Measurements from ENCODE around the gene TMSB10. TPM values are rescaled to one million over a fixed set of nuclear protein-coding genes. Genes with fewer than 3 reads are reported as not detected.
"Not testable (repeated sequence)": the region's sequence is repeated elsewhere in the genome, so short reads cannot be mapped to it uniquely, and the experiment has no call there.

The TMSB10 gene
- total RNA-seq (2014; rRNA removed; shearing (Covaris generic)) = 10,908 and 12,539 TPM in 2 replicates

DNA sequence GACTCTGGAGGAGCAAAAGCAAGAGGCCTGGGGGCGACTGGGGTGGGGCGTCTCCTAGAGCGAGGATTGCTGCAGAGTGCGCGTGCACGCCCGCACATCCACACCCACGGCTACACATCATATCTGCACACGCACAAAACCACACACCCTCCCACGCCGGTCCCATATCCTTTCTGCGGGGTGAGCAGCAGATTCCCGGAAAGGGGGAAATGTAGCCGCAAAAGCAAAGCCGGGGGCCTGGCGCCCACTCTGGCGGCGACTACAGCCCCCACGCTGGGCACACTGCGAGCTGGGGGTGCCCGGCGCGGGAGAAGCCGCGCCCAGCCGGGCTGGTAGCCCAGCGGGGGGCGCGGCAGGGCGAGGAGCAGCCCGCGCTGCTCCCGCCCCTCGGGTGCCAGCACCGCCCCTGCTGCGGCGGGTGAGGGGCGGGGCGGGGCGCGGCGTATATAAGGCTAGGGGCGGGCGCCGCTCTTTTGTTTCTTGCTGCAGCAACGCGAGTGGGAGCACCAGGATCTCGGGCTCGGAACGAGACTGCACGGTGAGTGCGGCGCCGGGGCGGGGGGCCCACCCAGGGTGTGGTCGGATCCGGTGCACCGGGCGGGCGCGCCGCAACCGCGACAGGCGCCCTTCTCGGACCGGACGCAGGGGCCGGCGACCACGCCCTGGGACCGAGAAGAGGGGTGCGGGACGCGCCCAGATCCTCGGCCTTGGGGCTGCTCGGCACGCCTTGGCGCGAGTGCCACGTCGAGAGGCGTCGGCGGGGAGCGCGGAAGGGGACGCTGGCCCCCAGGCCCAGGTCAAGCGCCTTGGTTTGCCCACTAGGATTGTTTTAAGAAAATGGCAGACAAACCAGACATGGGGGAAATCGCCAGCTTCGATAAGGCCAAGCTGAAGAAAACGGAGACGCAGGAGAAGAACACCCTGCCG, at the start of gene TMSB10:
Gene TMSB10, plus strand, starts transcription at position 476 of the 927 bp plus-strand sequence.
- DNase-seq (ENCODE audit: low read depth) = peak; percentile 88

- no peak for DNase-seq (ENCODE audit: low read depth)
Observed at GRCh38 chr2:84855731-84856130, 49.7 kb upstream of the TMSB10 start.

- no peak for DNase-seq (ENCODE audit: low read depth)
Observed at GRCh38 chr2:84856787-84857186, 48.7 kb upstream of the TMSB10 start.

DNA sequence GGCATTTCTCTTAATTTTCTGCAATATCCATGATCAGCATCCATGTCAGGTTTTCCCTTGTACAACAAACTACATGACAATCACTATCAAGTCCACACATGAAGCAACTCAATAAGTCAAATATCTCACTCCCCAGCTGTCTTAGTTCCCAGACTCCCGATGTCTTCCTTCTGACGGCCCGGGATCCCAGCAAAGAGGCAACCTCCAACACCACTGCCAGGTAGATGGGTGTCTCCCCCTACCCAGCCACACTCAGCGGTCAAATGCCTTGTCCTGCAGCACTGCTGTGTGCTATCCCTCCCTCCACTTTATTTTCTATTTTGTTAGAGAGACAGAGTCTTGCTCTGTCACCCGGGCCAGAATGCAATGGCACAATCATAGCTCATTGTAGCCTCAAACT, 47.9 kb upstream of the TMSB10 start:
- DNase-seq (ENCODE audit: low read depth) = no peak

DNA sequence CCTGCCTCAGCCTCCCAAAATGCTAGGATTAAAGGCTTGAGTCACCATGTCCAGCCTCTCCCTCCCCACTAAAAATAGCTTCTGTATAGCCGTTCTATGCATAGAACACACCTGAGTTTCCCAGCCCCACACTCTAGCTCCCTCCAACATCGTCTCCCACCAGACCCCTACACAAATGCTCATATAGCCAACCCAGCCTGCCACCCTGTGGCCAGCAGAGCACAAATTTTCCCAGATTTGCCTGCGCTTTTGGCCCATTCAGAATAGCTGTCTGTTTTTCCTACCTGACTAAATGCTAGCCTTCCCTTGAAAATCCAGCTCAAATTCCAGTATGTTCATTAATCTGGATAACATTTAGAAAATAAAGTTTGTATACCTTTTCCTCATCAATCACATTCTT, 47.3 kb upstream of the TMSB10 start:
- no peak for DNase-seq (ENCODE audit: low read depth)

DNA sequence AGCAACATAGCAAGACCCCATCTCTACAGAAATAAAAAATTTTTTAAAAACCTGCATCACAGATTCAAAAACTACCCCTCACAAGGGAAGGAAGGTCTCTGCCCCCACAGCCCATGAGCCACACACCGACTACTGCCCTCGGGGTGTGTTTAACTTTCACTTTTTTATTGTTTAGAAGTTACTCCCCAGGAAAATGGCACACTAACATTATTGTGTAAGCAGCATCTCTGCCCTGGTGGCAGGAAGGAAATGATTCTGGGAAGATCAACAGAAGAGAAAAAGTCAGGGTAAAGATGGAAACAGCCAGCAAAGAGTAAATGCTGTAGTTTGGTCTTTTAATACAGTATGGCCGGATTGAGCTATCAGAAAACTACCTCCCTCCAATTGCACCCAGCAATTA, 46.5 kb upstream of the TMSB10 start:
- no peak for DNase-seq (ENCODE audit: low read depth)

DNA sequence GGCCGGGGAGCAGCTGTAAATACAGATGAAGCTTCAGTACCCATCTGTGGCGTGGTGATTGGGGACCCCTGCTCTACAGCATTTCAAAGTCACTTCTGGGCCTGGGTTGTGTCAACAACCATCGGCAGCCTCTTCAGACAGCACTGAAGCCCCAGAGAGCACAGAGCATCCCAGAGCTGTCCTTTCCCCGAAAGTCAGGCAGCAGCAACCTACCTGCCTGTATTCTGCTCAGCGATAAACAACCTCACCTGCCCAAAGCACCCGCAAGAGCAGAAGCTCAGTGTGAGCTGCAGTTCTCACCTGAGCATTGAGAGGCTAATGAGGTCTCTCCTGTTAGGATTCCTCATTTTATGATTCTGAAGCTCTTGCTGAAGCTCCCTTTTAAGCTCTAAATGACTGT, 43.9 kb upstream of the TMSB10 start:
- no peak for DNase-seq (ENCODE audit: low read depth)

DNA sequence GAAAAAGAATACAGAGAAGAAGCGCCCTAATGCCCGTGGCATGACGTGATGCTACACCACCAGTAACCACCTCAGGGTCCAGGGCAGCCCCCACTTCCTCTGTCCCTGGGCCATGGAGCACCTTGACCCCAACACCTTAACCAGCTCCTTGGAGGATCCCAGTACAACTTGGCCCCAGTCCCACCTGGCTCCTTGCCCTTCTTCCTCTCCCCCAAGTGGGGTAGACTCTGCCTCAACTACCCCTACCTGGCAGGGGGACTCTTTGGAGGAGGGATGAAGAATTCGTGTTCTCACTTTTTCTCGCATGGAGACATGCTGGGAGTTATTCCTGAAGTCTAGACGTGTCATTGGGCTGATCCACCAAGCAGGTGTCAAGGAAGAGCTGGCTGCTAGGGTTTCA, 43.5 kb upstream of the TMSB10 start:
- DNase-seq (ENCODE audit: low read depth) = no peak

- peak; percentile 47 for DNase-seq (ENCODE audit: low read depth)
Observed at GRCh38 chr2:84865181-84865783, 40.2 kb upstream of the TMSB10 start.

DNA sequence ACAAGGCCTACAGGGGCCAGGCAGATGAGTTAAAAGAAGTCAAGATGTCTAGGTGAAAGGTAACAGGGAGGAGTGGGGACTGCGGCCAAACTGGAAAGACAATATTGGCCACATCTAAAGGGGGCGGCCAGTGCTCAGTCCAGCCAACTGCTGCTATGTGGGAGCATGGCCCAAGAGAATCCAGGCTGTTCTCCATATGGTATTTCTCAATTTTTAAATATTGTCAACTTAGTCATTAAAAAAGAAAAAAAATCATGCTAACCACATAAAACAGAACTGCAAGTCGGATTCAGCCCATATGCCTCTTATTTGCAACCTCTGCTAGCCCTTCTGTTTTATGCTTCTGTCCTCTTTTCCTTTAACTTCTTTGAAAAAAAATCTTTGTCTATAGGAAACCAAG, 39.3 kb upstream of the TMSB10 start:
- DNase-seq (ENCODE audit: low read depth) = no peak

GRCh38 chr2:84868327-84868726, 37.1 kb upstream of the TMSB10 start:
- DNase-seq (ENCODE audit: low read depth) = not testable (repeated sequence)

DNA sequence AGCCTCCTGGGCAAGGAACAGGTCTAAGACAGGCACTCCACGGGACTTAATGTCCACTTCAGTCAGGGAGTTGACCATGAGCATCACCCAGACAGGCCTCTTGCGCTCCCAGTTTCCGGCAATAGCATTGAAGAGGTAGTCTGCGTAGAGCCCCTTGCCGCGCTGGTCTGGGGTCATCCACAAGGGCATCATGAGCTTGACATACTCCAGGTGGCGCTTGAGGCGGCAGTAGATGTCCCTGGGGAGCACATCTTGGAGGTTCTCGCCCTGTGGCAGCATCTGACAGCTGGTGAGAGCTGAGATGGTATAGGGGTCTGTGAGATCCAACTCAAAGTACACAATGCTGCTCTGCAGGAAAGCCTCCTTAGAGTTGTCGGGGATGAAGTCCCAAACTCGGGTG, 35.1 kb upstream of the TMSB10 start:
- DNase-seq (ENCODE audit: low read depth) = no peak

- not testable (repeated sequence) for DNase-seq (ENCODE audit: low read depth)
Observed at GRCh38 chr2:84872691-84873090, 32.8 kb upstream of the TMSB10 start.

DNA sequence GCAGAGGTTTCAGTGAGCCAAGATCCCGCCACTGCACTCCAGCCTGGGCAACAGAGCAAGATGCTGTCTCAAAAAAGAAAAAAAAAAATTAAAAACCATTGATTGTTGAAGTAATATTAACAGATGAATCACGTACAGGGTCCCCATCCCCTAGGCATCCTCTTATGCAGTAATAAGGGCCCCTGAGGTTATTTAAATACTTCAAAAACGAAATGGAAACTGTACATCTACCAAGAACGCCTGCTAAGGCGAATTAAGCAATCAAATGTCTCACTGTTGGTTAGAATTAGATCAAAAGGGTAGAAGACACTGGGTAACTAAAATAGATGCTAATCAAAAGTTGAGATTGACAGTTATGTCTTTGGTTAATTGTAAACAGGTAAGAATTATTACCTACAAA, 32.1 kb upstream of the TMSB10 start:
- no peak for DNase-seq (ENCODE audit: low read depth)

DNA sequence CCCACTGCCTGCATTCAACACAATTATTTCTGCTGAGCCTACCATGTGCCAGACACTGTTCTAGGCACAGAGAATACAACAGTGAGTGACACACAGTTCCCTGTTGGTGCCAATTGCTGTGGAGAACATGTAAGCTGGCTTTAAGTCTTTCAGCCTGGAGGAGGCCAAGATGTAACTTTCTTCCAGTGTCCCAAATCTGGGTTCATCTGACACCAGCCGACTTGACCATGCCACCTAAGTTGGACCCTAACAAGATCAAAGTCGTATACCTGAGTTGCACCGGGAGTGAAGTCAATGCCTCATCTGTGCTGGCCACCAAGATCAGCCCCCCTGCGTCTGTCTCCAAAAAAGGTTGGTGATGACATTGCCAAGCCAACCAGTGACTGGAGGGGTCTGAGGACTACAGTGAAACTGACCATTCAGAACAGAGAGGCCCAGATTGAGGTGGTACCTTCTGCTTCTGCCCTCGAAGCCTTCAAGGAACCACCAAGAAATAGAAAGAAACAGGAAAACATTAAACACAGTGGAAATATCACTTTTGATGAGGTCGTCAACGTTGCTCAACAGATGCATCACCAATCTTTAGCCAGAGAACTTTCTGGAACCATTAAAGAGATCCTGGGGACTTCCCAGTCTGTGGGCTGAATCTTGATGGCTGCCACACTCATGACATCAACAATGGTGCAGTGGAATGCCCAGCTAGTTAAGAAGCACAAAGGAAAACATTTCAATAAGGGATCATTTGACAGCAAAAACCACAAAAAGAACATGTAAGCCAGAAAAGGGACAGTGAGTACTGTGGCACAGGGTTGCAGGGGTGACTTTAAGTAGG, 30.9 kb upstream of the TMSB10 start:
- peak; percentile 21 for DNase-seq (ENCODE audit: low read depth)

- DNase-seq (ENCODE audit: low read depth) = no peak
Observed at GRCh38 chr2:84875213-84875560, 30.3 kb upstream of the TMSB10 start.

GRCh38 chr2:84875619-84876018, 29.8 kb upstream of the TMSB10 start:
- not testable (repeated sequence) for DNase-seq (ENCODE audit: low read depth)

- no peak for DNase-seq (ENCODE audit: low read depth)
Observed at GRCh38 chr2:84876369-84876768, 29.1 kb upstream of the TMSB10 start.

- no peak for DNase-seq (ENCODE audit: low read depth)
Observed at GRCh38 chr2:84878459-84878858, 27.0 kb upstream of the TMSB10 start.

- DNase-seq (ENCODE audit: low read depth) = no peak
Observed at GRCh38 chr2:84878896-84879583, 26.4 kb upstream of the TMSB10 start.

- no peak for DNase-seq (ENCODE audit: low read depth)
Observed at GRCh38 chr2:84879584-84880394, 25.7 kb upstream of the TMSB10 start.

Data from RPMI7951 (cell line).